ENCODE measurements around the gene LRRC74B. TPM values are rescaled to one million over a fixed set of nuclear protein-coding genes. Genes with fewer than 3 reads are reported as not detected.

LRRC74B gene
- polyA plus RNA-seq, 2 of the 4 experiments (the other 2 are of a cell fraction) = 0.08 to 0.10 TPM

- no peaks in the 10 kb centered on the region for H3K9me3 ChIP-seq
- H3K27ac ChIP-seq = no peak overlapping the region
- POLR2A ChIA-PET = no interaction called here
- H3K4me2 ChIP-seq = no peak overlapping the region
- FAIRE-seq = no peak
- no peaks in the 10 kb centered on the region for H3K4me1 ChIP-seq
- TF ChIP-seq MAX (IDR thresholded peaks at IDR 0.05) (no peak), HMGXB4 (CRISPR knock-in tag; IDR thresholded peaks at IDR 0.05; ENCODE audit: borderline replicate concordance) (no peak), ZSCAN20 (CRISPR knock-in tag; IDR thresholded peaks at IDR 0.05) (no peak), KDM1A (IDR thresholded peaks at IDR 0.05; ENCODE audit: low read depth) (no peak), EHMT2 (IDR thresholded peaks at IDR 0.05; ENCODE audit: low read depth) (no peak), NFE2L2 (conservative IDR thresholded peaks at IDR 0.05; ENCODE audit: low read length) (no peak), ATOH8 (CRISPR knock-in tag; IDR thresholded peaks at IDR 0.05; ENCODE audit: low read depth) (no peak), POLR2A (IDR thresholded peaks at IDR 0.05; ENCODE audit: low read length) (no peak), TP53 (CRISPR knock-in tag; IDR thresholded peaks at IDR 0.05) (no peak), ZFP36 (IDR thresholded peaks at IDR 0.05; ENCODE audit: borderline replicate concordance, partially characterized antibody) (no peak), ESRRA (IDR thresholded peaks at IDR 0.05; ENCODE audit: borderline replicate concordance, low read length) (no peak), CTCF (IDR thresholded peaks at IDR 0.05) (no peak), REST (IDR thresholded peaks at IDR 0.05) (no peak), SMC3 (IDR thresholded peaks at IDR 0.05) (no peak), NPAS2 (CRISPR knock-in tag; IDR thresholded peaks at IDR 0.05; ENCODE audit: borderline replicate concordance) (no peak), CBX2 (IDR thresholded peaks at IDR 0.05; ENCODE audit: borderline replicate concordance, low read depth) (no peak), HDAC2 (IDR thresholded peaks at IDR 0.05) (no peak), RARB (CRISPR knock-in tag; IDR thresholded peaks at IDR 0.05) (no peak), FOSL2 (IDR thresholded peaks at IDR 0.05) (no peak), FOSL2 (CRISPR knock-in tag; IDR thresholded peaks at IDR 0.05) (no peak), EP300 (IDR thresholded peaks at IDR 0.05) (no peak)
- no peak overlapping the region for H3K4me3 ChIP-seq
- CTCF ChIA-PET = no interaction called here
- ATAC-seq = no peak
- WGBS (ENCODE audit: missing lambda C conversion rate) = 54% methylated on average over 8 of the region's 8 CpGs
- DNase-seq (ENCODE audit: low read depth in 1 of 2, low spot score in 1 of 2) = no peak
Measured at GRCh38 chr22:21025266-21025665, 20.5 kb upstream of the LRRC74B start.
